ENCODE data around the gene ANOS1.

The ANOS1 gene

GRCh38 chrX:8635812-8636211 lies 96.1 kb downstream of the ANOS1 start:
- H3K27me3 ChIP-seq (replicated peaks) = no peaks in the 10 kb centered on the region
- no peak for DNase-seq
- no peaks in the 10 kb centered on the region for H3K36me3 ChIP-seq (replicated peaks)
- no peak overlapping the region for H3K4me3 ChIP-seq (ENCODE audit: low read depth, low read length)
- in situ Hi-C loops (cut with HindIII; ENCODE audit: low pct_ligation_motif_present, low sequenced_read_pairs) = no loop called here
- H3K27ac ChIP-seq = no peak overlapping the region
- TF ChIP-seq CTCF (IDR thresholded peaks at IDR 0.05; ENCODE audit: low read depth, low read length, missing control alignments) = no peak

GRCh38 chrX:8632924-8633323 lies 99.0 kb downstream of the ANOS1 start:
- Histone ChIP-seq H3K27ac (no peak overlapping the region), H3K27me3 (replicated peaks) (no peaks in the 10 kb centered on the region), H3K4me3 (ENCODE audit: low read depth, low read length) (no peak overlapping the region), H3K36me3 (replicated peaks) (no peaks in the 10 kb centered on the region)
- no peak for DNase-seq
- in situ Hi-C loops (cut with HindIII; ENCODE audit: low pct_ligation_motif_present, low sequenced_read_pairs) = no loop called here
- no peak for TF ChIP-seq CTCF (IDR thresholded peaks at IDR 0.05; ENCODE audit: low read depth, low read length, missing control alignments)

- no peaks in the 10 kb centered on the region for H3K27me3 ChIP-seq (replicated peaks)
- DNase-seq = peak; percentile 47
- no peak overlapping the region for H3K4me3 ChIP-seq (ENCODE audit: low read depth, low read length)
- no peaks in the 10 kb centered on the region for H3K36me3 ChIP-seq (replicated peaks)
- TF ChIP-seq CTCF (IDR thresholded peaks at IDR 0.05; ENCODE audit: low read depth, low read length, missing control alignments) = no peak
- H3K27ac ChIP-seq = no peak overlapping the region
- in situ Hi-C loops (cut with HindIII; ENCODE audit: low pct_ligation_motif_present, low sequenced_read_pairs) = no loop called here
Measured at GRCh38 chrX:8629871-8630270, 102.1 kb downstream of the ANOS1 start.

GRCh38 chrX:8627796-8628195 lies 104.1 kb downstream of the ANOS1 start:
- Histone ChIP-seq H3K36me3 (replicated peaks) (no peaks in the 10 kb centered on the region), H3K27ac (no peak overlapping the region), H3K27me3 (replicated peaks) (no peaks in the 10 kb centered on the region), H3K4me3 (ENCODE audit: low read depth, low read length) (no peak overlapping the region)
- in situ Hi-C loops (cut with HindIII; ENCODE audit: low pct_ligation_motif_present, low sequenced_read_pairs) = no loop called here
- no peak for TF ChIP-seq CTCF (IDR thresholded peaks at IDR 0.05; ENCODE audit: low read depth, low read length, missing control alignments)
- DNase-seq = no peak

GRCh38 chrX:8607326-8607725 lies 124.6 kb downstream of the ANOS1 start:
- Histone ChIP-seq H3K4me3 (ENCODE audit: low read depth, low read length) (no peak overlapping the region), H3K27me3 (replicated peaks) (no peaks in the 10 kb centered on the region), H3K27ac (no peak overlapping the region), H3K36me3 (replicated peaks) (no peaks in the 10 kb centered on the region)
- no peak for TF ChIP-seq CTCF (IDR thresholded peaks at IDR 0.05; ENCODE audit: low read depth, low read length, missing control alignments)
- DNase-seq = peak; percentile 28
- in situ Hi-C loops (cut with HindIII; ENCODE audit: low pct_ligation_motif_present, low sequenced_read_pairs) = no loop called here

GRCh38 chrX:8604131-8604530 lies 127.8 kb downstream of the ANOS1 start:
- in situ Hi-C loops (cut with HindIII; ENCODE audit: low pct_ligation_motif_present, low sequenced_read_pairs) = no loop called here
- no peak for TF ChIP-seq CTCF (IDR thresholded peaks at IDR 0.05; ENCODE audit: low read depth, low read length, missing control alignments)
- no peak overlapping the region for H3K27ac ChIP-seq

More at GRCh38 chrX:8604131-8604530, 127.8 kb downstream of the ANOS1 start:
- Histone ChIP-seq H3K36me3 (replicated peaks) (no peaks in the 10 kb centered on the region), H3K4me3 (ENCODE audit: low read depth, low read length) (no peak overlapping the region), H3K27me3 (replicated peaks) (no peaks in the 10 kb centered on the region)
- no peak for DNase-seq
